ENCODE data around the gene FBLN2.

FBLN2 gene

GRCh38 chr3:13669457-13669856, 120.5 kb downstream of the FBLN2 start:
- DNase-seq, result no peak

GRCh38 chr3:13670292-13670691, 121.4 kb downstream of the FBLN2 start:
- DNase-seq, result no peak

- DNase-seq, result no peak
Observed at GRCh38 chr3:13671482-13672233, 122.7 kb downstream of the FBLN2 start.

GRCh38 chr3:13673207-13673606, 124.3 kb downstream of the FBLN2 start:
- DNase-seq, result no peak

GRCh38 chr3:13674538-13675185, 125.7 kb downstream of the FBLN2 start:
- no peak for DNase-seq

GRCh38 chr3:13676356-13677017, 127.6 kb downstream of the FBLN2 start:
- DNase-seq, result no peak

- no peak for DNase-seq
Observed at GRCh38 chr3:13677272-13677671, 128.3 kb downstream of the FBLN2 start.

- DNase-seq, result no peak
Observed at GRCh38 chr3:13681931-13682330, 133.0 kb downstream of the FBLN2 start.

- no peak for DNase-seq
Observed at GRCh38 chr3:13682331-13683013, 133.5 kb downstream of the FBLN2 start.

GRCh38 chr3:13683288-13683687, 134.4 kb downstream of the FBLN2 start:
- no peak for DNase-seq

GRCh38 chr3:13683772-13684171, 134.8 kb downstream of the FBLN2 start:
- DNase-seq, result no peak

GRCh38 chr3:13684350-13684749, 135.4 kb downstream of the FBLN2 start:
- no peak for DNase-seq

- no peak for DNase-seq
Observed at GRCh38 chr3:13684854-13685253, 135.9 kb downstream of the FBLN2 start.

GRCh38 chr3:13685721-13686120, 136.8 kb downstream of the FBLN2 start:
- DNase-seq, result no peak

GRCh38 chr3:13686367-13687160, 137.6 kb downstream of the FBLN2 start:
- DNase-seq, result no peak

GRCh38 chr3:13687517-13687943, 138.6 kb downstream of the FBLN2 start:
- DNase-seq, result no peak

All from activated CD8-positive, alpha-beta memory T cell treated with anti-CD3 and anti-CD28 coated beads for 24 hours (primary cell).